GM21526 (cell line): Measurements from ENCODE around the gene EPB41L4A.

ENCODE experiments used
- ATAC-seq: cut with Tn5 transposase; IDR thresholded peaks from one replicate; pipeline ENCODE4 v1.9.1; 2021; ENCODE audit warnings: moderate library complexity; ENCODE audit not compliant: unreplicated experiment, low FRiP score

Gene EPB41L4A

GRCh38 chr5:112126982-112127381, 292.1 kb downstream of the EPB41L4A start:
- ATAC-seq: no peak

GRCh38 chr5:112125903-112126302, 293.2 kb downstream of the EPB41L4A start:
- ATAC-seq: no peak

- no peak for ATAC-seq
Observed at GRCh38 chr5:112124788-112125187, 294.3 kb downstream of the EPB41L4A start.

GRCh38 chr5:112123086-112123485, 296.0 kb downstream of the EPB41L4A start:
- ATAC-seq: no peak

GRCh38 chr5:112122353-112122752, 296.7 kb downstream of the EPB41L4A start:
- no peak for ATAC-seq

GRCh38 chr5:112121258-112121657, 297.8 kb downstream of the EPB41L4A start:
- no peak for ATAC-seq

- no peak for ATAC-seq
Observed at GRCh38 chr5:112119969-112120368, 299.1 kb downstream of the EPB41L4A start.

GRCh38 chr5:112119508-112119907, 299.6 kb downstream of the EPB41L4A start:
- no peak for ATAC-seq

GRCh38 chr5:112117551-112117950, 301.5 kb downstream of the EPB41L4A start:
- no peak for ATAC-seq

GRCh38 chr5:112116371-112116770, 302.7 kb downstream of the EPB41L4A start:
- ATAC-seq: peak; percentile 67

- ATAC-seq: no peak
Observed at GRCh38 chr5:112113565-112113964, 305.5 kb downstream of the EPB41L4A start.
